NT2/D1 (cell line): ENCODE measurements around the gene ADSS2.

Source experiments
- YY1 ChIP-seq: IDR thresholded peaks from 2 replicates; pipeline ENCODE4 v1.6.1; 2011; ENCODE audit not compliant: insufficient read length, insufficient read depth
- ZNF274 ChIP-seq: IDR thresholded peaks from 2 replicates; pipeline ENCODE4 v1.6.1; 2011; ENCODE audit warnings: mild to moderate bottlenecking, low read depth, low read length

GRCh38 chr1:244497805-244498204 lies 46.1 kb upstream of the ADSS2 start:
- no peak for TF ChIP-seq YY1
- no peak for TF ChIP-seq ZNF274
